HEK293 (cell line): ENCODE results near the gene TMEM106C.

Source experiments
- CTCF ChIA-PET: fragments of 350-600 bp; formaldehyde crosslinking; extraction: SDS; loops from one replicate; lab custom pipeline; 2021; ENCODE audit warnings: antibody characterized with exemption; lab: Yijun Ruan, JAX
- POLR2A ChIA-PET: fragments of 300-600 bp; formaldehyde crosslinking; extraction: SDS; loops from one replicate; lab custom pipeline; 2020; ENCODE audit warnings: antibody characterized with exemption, inconsistent platforms; lab: Yijun Ruan, JAX
- H3K27ac ChIP-seq: fragments of 200-500 bp; sonication (Bioruptor generic); 2 replicates; pipeline ENCODE4 v1.5.1; 2014; ENCODE audit warnings: low read depth, low read length, control low read depth, inconsistent platforms; ENCODE audit errors: extremely low read depth
- H3K36me3 ChIP-seq, 2 experiments: fragments of 200-500 bp in 1 of 2; sonication (Bioruptor generic) in 1 of 2; 1 replicate in 1 of 2; 2 replicates in 1 of 2; pipeline ENCODE4 v1.5.1; 2014 to 2017; ENCODE audit warnings: inconsistent platforms in 2 of 2, low read length in 2 of 2; ENCODE audit not compliant: control insufficient read depth in 2 of 2, insufficient read depth in 1 of 2
- H3K4me1 ChIP-seq: fragments of 200-500 bp; sonication (Bioruptor generic); 2 replicates; pipeline ENCODE4 v1.5.1; 2014; ENCODE audit warnings: mild to moderate bottlenecking, low read length, inconsistent platforms; ENCODE audit not compliant: control insufficient read depth, insufficient read depth
- H3K4me3 ChIP-seq: 2 replicates; pipeline ENCODE4 v1.5.1; 2011; ENCODE audit warnings: low read depth, mild to moderate bottlenecking, control low read depth, low read length, moderate library complexity
- H3K9me3 ChIP-seq: fragments of 200-500 bp; sonication (Bioruptor generic); 2 replicates; pipeline ENCODE4 v1.5.1; 2014; ENCODE audit warnings: low read depth, low read length, inconsistent platforms; ENCODE audit not compliant: control insufficient read depth, insufficient read depth
- FEZF1 ChIP-seq: fragments of 450-650 bp; formaldehyde crosslinking; IDR thresholded peaks from 2 replicates; pipeline ENCODE4 v1.5.1; 2016; ENCODE audit warnings: missing biosample characterization, missing genetic modification characterization
- KLF1 ChIP-seq: fragments of 450-650 bp; formaldehyde crosslinking; IDR thresholded peaks from 2 replicates; pipeline ENCODE4 v1.5.1; 2016; ENCODE audit warnings: missing biosample characterization, missing genetic modification characterization
- KLF8 ChIP-seq: fragments of 450-650 bp; formaldehyde crosslinking; IDR thresholded peaks from 2 replicates; pipeline ENCODE4 v1.5.1; 2016; ENCODE audit warnings: missing biosample characterization, missing genetic modification characterization
- TRIM28 ChIP-seq: IDR thresholded peaks from 2 replicates; pipeline ENCODE4 v1.6.1; 2011; ENCODE audit warnings: low read length, control low read depth, borderline replicate concordance
- ZBTB20 ChIP-seq: fragments of 450-650 bp; formaldehyde crosslinking; IDR thresholded peaks from 2 replicates; pipeline ENCODE4 v1.5.1; 2016; ENCODE audit warnings: missing biosample characterization, missing genetic modification characterization
- ZFP3 ChIP-seq: fragments of 450-650 bp; formaldehyde crosslinking; IDR thresholded peaks from 2 replicates; pipeline ENCODE4 v1.5.1; 2016; ENCODE audit warnings: low read depth, missing biosample characterization, missing genetic modification characterization
- ZFP69B ChIP-seq: fragments of 450-650 bp; formaldehyde crosslinking; IDR thresholded peaks from 2 replicates; pipeline ENCODE4 v1.5.1; 2016; ENCODE audit warnings: missing biosample characterization, missing genetic modification characterization
- ZNF121 ChIP-seq: fragments of 450-650 bp; formaldehyde crosslinking; IDR thresholded peaks from 2 replicates; pipeline ENCODE4 v1.5.1; 2016; ENCODE audit warnings: missing biosample characterization, missing genetic modification characterization
- ZNF175 ChIP-seq: fragments of 450-650 bp; formaldehyde crosslinking; IDR thresholded peaks from 2 replicates; pipeline ENCODE4 v1.5.1; 2016; ENCODE audit warnings: missing biosample characterization, missing genetic modification characterization
- ZNF19 ChIP-seq: fragments of 450-650 bp; formaldehyde crosslinking; IDR thresholded peaks from 2 replicates; pipeline ENCODE4; 2016; ENCODE audit warnings: missing biosample characterization, missing genetic modification characterization, low read depth
- ZNF211 ChIP-seq: fragments of 450-650 bp; formaldehyde crosslinking; IDR thresholded peaks from 2 replicates; pipeline ENCODE4 v1.5.1; 2016; ENCODE audit warnings: low read depth, missing biosample characterization, missing genetic modification characterization
- ZNF26 ChIP-seq: fragments of 450-650 bp; formaldehyde crosslinking; IDR thresholded peaks from 2 replicates; pipeline ENCODE4 v1.5.1; 2016; ENCODE audit warnings: missing biosample characterization, missing genetic modification characterization
- ZNF280C ChIP-seq: fragments of 450-650 bp; formaldehyde crosslinking; IDR thresholded peaks from 2 replicates; pipeline ENCODE4 v1.5.1; 2016; ENCODE audit warnings: missing biosample characterization, missing genetic modification characterization
- ZNF324 ChIP-seq: fragments of 450-650 bp; formaldehyde crosslinking; IDR thresholded peaks from 2 replicates; pipeline ENCODE4 v1.5.1; 2016; ENCODE audit warnings: missing biosample characterization, missing genetic modification characterization
- ZNF394 ChIP-seq: fragments of 450-650 bp; formaldehyde crosslinking; IDR thresholded peaks from 2 replicates; pipeline ENCODE4 v1.5.1; 2016; ENCODE audit warnings: missing biosample characterization, missing genetic modification characterization, mild to moderate bottlenecking, moderate library complexity, borderline replicate concordance
- ZNF501 ChIP-seq: fragments of 450-650 bp; formaldehyde crosslinking; IDR thresholded peaks from 2 replicates; pipeline ENCODE4 v1.5.1; 2016; ENCODE audit warnings: missing biosample characterization, missing genetic modification characterization
- ZNF510 ChIP-seq: fragments of 450-650 bp; formaldehyde crosslinking; IDR thresholded peaks from 2 replicates; pipeline ENCODE4 v1.5.1; 2018; ENCODE audit warnings: mild to moderate bottlenecking, missing genetic modification characterization, missing biosample characterization; ENCODE audit not compliant: insufficient replicate concordance
- ZNF513 ChIP-seq: fragments of 450-650 bp; IDR thresholded peaks from 2 replicates; pipeline ENCODE4 v1.5.1; 2018; ENCODE audit warnings: missing biosample characterization, missing genetic modification characterization
- ZNF549 ChIP-seq: fragments of 450-650 bp; IDR thresholded peaks from 2 replicates; pipeline ENCODE4 v1.5.1; 2018; ENCODE audit warnings: missing biosample characterization, missing genetic modification characterization, mild to moderate bottlenecking, inconsistent platforms, moderate library complexity
- ZNF571 ChIP-seq: fragments of 450-650 bp; formaldehyde crosslinking; IDR thresholded peaks from 2 replicates; pipeline ENCODE4 v1.5.0; 2017; ENCODE audit warnings: missing biosample characterization, missing genetic modification characterization
- ZNF585B ChIP-seq: fragments of 450-650 bp; formaldehyde crosslinking; IDR thresholded peaks from 2 replicates; pipeline ENCODE4 v1.5.1; 2016; ENCODE audit warnings: missing biosample characterization, missing genetic modification characterization
- ZNF621 ChIP-seq: fragments of 450-650 bp; formaldehyde crosslinking; IDR thresholded peaks from 2 replicates; pipeline ENCODE4 v1.5.1; 2017; ENCODE audit warnings: missing biosample characterization, missing genetic modification characterization
- ZNF629 ChIP-seq: fragments of 450-650 bp; formaldehyde crosslinking; IDR thresholded peaks from 2 replicates; pipeline ENCODE4 v1.5.1; 2017; ENCODE audit warnings: missing biosample characterization, missing genetic modification characterization
- ZNF654 ChIP-seq: fragments of 450-650 bp; formaldehyde crosslinking; IDR thresholded peaks from 2 replicates; pipeline ENCODE4 v1.5.1; 2016; ENCODE audit warnings: low read depth, missing biosample characterization, missing genetic modification characterization
- ZNF670 ChIP-seq: fragments of 450-650 bp; formaldehyde crosslinking; IDR thresholded peaks from 2 replicates; pipeline ENCODE4 v1.5.1; 2016; ENCODE audit warnings: missing biosample characterization, missing genetic modification characterization, low read depth
- ZSCAN30 ChIP-seq: fragments of 450-650 bp; IDR thresholded peaks from 2 replicates; pipeline ENCODE4 v1.5.1; 2018; ENCODE audit warnings: missing biosample characterization, mild to moderate bottlenecking, missing genetic modification characterization, moderate library complexity
- TF ChIP-seq, protein P1 (sequence below): IDR thresholded peaks from 2 replicates; pipeline ENCODE4 v1.6.1; 2011; ENCODE audit warnings: mild to moderate bottlenecking, low read depth, low read length, borderline replicate concordance
- TF ChIP-seq, protein P2 (sequence below): fragments of 450-650 bp; formaldehyde crosslinking; IDR thresholded peaks from 2 replicates; pipeline ENCODE4 v1.5.1; 2016; ENCODE audit warnings: missing biosample characterization, missing genetic modification characterization

TMEM106C gene

GRCh38 chr12:47970843-47971242 is 7.4 kb downstream of the TMEM106C start:
- H3K27ac ChIP-seq = no peak overlapping the region
- TF ChIP-seq ZNF585B (tag by site-specific recombination) (no peak), ZSCAN30 (tag by site-specific recombination) (no peak), FEZF1 (tag by site-specific recombination) (no peak)
- no peak overlapping the region for H3K4me3 ChIP-seq
- ChIA-PET POLR2A (no interaction called here), CTCF (interaction anchor here (0.5 kb wide), 2 partner anchors 176 to 194 kb away, joined by 6 read pairs; no protein-coding TSS in a partner anchor)
- H3K4me1 ChIP-seq = no peaks in the 10 kb centered on the region
- no peaks in the 10 kb centered on the region for H3K9me3 ChIP-seq
- H3K36me3 ChIP-seq = peaks cover 18 to 76% of the 10 kb centered on the region in 2 experiments; a peak in 2 of 3 replicates

GRCh38 chr12:47972895-47973294 is 9.5 kb downstream of the TMEM106C start:
- POLR2A ChIA-PET = no interaction called here

DNA sequence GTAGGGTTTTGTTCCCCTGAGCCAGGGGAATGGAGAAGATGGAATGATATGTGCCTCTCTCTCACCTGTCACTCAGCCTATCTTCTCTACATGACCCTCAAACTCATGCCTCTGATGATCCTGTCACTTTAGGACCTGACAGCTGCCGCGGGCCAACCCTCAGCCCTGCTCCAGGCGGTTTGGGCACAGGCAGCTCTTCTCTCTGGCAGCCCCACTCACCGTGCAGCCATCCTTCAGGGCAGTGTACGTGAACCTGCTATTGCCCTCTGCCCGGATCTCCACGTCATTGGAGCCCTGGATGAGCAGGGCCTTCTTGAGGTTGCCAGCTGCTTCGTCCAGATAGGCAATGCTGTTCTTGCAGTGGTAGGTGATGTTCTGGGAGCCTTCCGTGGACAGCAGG is 10.5 kb downstream of the TMEM106C start:
- ChIA-PET CTCF (interaction anchor here (0.8 kb wide), 1 partner anchor 10 kb away, joined by 3 read pairs; the partner anchor contains the start of gene TMEM106C), POLR2A (no interaction called here)
- Histone ChIP-seq H3K9me3 (no peaks in the 10 kb centered on the region), H3K4me1 (no peaks in the 10 kb centered on the region), H3K4me3 (no peak overlapping the region), H3K36me3 (peaks cover 0 to 61% of the 10 kb centered on the region in 2 experiments; a peak in 2 of 3 replicates), H3K27ac (no peak overlapping the region)
- TF ChIP-seq ZNF549 (tag by site-specific recombination) (no peak), TRIM28 (no peak), ZNF629 (tag by site-specific recombination) (no peak), ZNF280C (no peak), KLF8 (tag by site-specific recombination) (no peak), ZNF571 (no peak), ZFP3 (tag by site-specific recombination) (no peak), ZNF211 (tag by site-specific recombination) (no peak), ZSCAN30 (tag by site-specific recombination) (no peak), ZNF26 (no peak), ZNF654 (tag by site-specific recombination) (no peak), ZNF19 (tag by site-specific recombination) (no peak), ZNF324 (tag by site-specific recombination) (no peak)
- TF ChIP-seq, protein P1, sequence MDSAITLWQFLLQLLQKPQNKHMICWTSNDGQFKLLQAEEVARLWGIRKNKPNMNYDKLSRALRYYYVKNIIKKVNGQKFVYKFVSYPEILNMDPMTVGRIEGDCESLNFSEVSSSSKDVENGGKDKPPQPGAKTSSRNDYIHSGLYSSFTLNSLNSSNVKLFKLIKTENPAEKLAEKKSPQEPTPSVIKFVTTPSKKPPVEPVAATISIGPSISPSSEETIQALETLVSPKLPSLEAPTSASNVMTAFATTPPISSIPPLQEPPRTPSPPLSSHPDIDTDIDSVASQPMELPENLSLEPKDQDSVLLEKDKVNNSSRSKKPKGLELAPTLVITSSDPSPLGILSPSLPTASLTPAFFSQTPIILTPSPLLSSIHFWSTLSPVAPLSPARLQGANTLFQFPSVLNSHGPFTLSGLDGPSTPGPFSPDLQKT = no peak

More at GRCh38 chr12:47972895-47973294, 9.5 kb downstream of the TMEM106C start:
- H3K36me3 ChIP-seq = peaks cover 5 to 62% of the 10 kb centered on the region in 2 experiments; a peak in 2 of 3 replicates
- no peak overlapping the region for H3K27ac ChIP-seq
- CTCF ChIA-PET = no interaction called here
- H3K4me3 ChIP-seq = no peak overlapping the region
- H3K9me3 ChIP-seq = no peaks in the 10 kb centered on the region
- H3K4me1 ChIP-seq = no peaks in the 10 kb centered on the region
- TF ChIP-seq ZNF621 (tag by site-specific recombination) (no peak), ZNF175 (tag by site-specific recombination) (no peak), ZFP69B (tag by site-specific recombination) (no peak), ZNF510 (tag by site-specific recombination) (no peak), ZNF501 (tag by site-specific recombination) (no peak), ZNF513 (tag by site-specific recombination) (no peak), ZNF394 (tag by site-specific recombination) (no peak), ZBTB20 (tag by site-specific recombination) (no peak), KLF1 (no peak), ZNF670 (tag by site-specific recombination) (no peak), ZNF211 (tag by site-specific recombination) (no peak), ZNF121 (tag by site-specific recombination) (no peak)
- TF ChIP-seq, protein P2, sequence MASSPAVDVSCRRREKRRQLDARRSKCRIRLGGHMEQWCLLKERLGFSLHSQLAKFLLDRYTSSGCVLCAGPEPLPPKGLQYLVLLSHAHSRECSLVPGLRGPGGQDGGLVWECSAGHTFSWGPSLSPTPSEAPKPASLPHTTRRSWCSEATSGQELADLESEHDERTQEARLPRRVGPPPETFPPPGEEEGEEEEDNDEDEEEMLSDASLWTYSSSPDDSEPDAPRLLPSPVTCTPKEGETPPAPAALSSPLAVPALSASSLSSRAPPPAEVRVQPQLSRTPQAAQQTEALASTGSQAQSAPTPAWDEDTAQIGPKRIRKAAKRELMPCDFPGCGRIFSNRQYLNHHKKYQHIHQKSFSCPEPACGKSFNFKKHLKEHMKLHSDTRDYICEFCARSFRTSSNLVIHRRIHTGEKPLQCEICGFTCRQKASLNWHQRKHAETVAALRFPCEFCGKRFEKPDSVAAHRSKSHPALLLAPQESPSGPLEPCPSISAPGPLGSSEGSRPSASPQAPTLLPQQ (tag by site-specific recombination) = no peak
